Measurements from ENCODE around the gene SMYD5. TPM values are rescaled to one million over a fixed set of nuclear protein-coding genes. Genes with fewer than 3 reads are reported as not detected.

Gene SMYD5
- total RNA-seq, 1 experiment from 2014 or later: 47.0 TPM

GRCh38 chr2:73233154-73233931 lies 19.3 kb downstream of the SMYD5 start, which contains the start of gene PRADC1:
Gene PRADC1 (minus strand): TSS chr2:73233239. CDS start chr2:73233160, 79 bp downstream.
- peak; percentile 100 for DNase-seq (ENCODE audit: low read depth, low spot score)
- in situ Hi-C loops (cut with HindIII; ENCODE audit: low pct_unique_long_range_greater_than_20kb, low sequenced_read_pairs): no loop called here

- in situ Hi-C loops (cut with HindIII; ENCODE audit: low pct_unique_long_range_greater_than_20kb, low sequenced_read_pairs): no loop called here
- peak; percentile 94 for DNase-seq (ENCODE audit: low read depth, low spot score)
Measured at GRCh38 chr2:73233932-73234832, 20.1 kb downstream of the SMYD5 start, which contains the start of gene CCT7. Gene CCT7 (plus strand): TSS chr2:73234308. CDS start chr2:73234379, 71 bp downstream.

- in situ Hi-C loops (cut with HindIII; ENCODE audit: low pct_unique_long_range_greater_than_20kb, low sequenced_read_pairs): no loop called here
- no peak for DNase-seq (ENCODE audit: low read depth, low spot score)
Measured at GRCh38 chr2:73235315-73236028, 21.4 kb downstream of the SMYD5 start.

- DNase-seq (ENCODE audit: low read depth, low spot score): no peak
- in situ Hi-C loops (cut with HindIII; ENCODE audit: low pct_unique_long_range_greater_than_20kb, low sequenced_read_pairs): no loop called here
Measured at GRCh38 chr2:73237168-73237567, 23.1 kb downstream of the SMYD5 start.

- no peak for DNase-seq (ENCODE audit: low read depth, low spot score)
- in situ Hi-C loops (cut with HindIII; ENCODE audit: low pct_unique_long_range_greater_than_20kb, low sequenced_read_pairs): no loop called here
Measured at GRCh38 chr2:73238149-73238548, 24.1 kb downstream of the SMYD5 start.

GRCh38 chr2:73238976-73239375 lies 24.9 kb downstream of the SMYD5 start:
- no peak for DNase-seq (ENCODE audit: low read depth, low spot score)
- in situ Hi-C loops (cut with HindIII; ENCODE audit: low pct_unique_long_range_greater_than_20kb, low sequenced_read_pairs): no loop called here

GRCh38 chr2:73239776-73240175 lies 25.7 kb downstream of the SMYD5 start:
- in situ Hi-C loops (cut with HindIII; ENCODE audit: low pct_unique_long_range_greater_than_20kb, low sequenced_read_pairs): no loop called here
- no peak for DNase-seq (ENCODE audit: low read depth, low spot score)

- in situ Hi-C loops (cut with HindIII; ENCODE audit: low pct_unique_long_range_greater_than_20kb, low sequenced_read_pairs): no loop called here
- peak; percentile 45 for DNase-seq (ENCODE audit: low read depth, low spot score)
Measured at GRCh38 chr2:73243884-73244570, 30.0 kb downstream of the SMYD5 start.

GRCh38 chr2:73244580-73244979 lies 30.5 kb downstream of the SMYD5 start:
- no peak for DNase-seq (ENCODE audit: low read depth, low spot score)
- in situ Hi-C loops (cut with HindIII; ENCODE audit: low pct_unique_long_range_greater_than_20kb, low sequenced_read_pairs): no loop called here

GRCh38 chr2:73246850-73247249 lies 32.8 kb downstream of the SMYD5 start:
- DNase-seq (ENCODE audit: low read depth, low spot score): no peak
- in situ Hi-C loops (cut with HindIII; ENCODE audit: low pct_unique_long_range_greater_than_20kb, low sequenced_read_pairs): no loop called here

- no peak for DNase-seq (ENCODE audit: low read depth, low spot score)
- in situ Hi-C loops (cut with HindIII; ENCODE audit: low pct_unique_long_range_greater_than_20kb, low sequenced_read_pairs): no loop called here
Measured at GRCh38 chr2:73249636-73250035, 35.6 kb downstream of the SMYD5 start.

- in situ Hi-C loops (cut with HindIII; ENCODE audit: low pct_unique_long_range_greater_than_20kb, low sequenced_read_pairs): no loop called here
- DNase-seq (ENCODE audit: low read depth, low spot score): no peak
Measured at GRCh38 chr2:73250872-73251846, 37.1 kb downstream of the SMYD5 start.

GRCh38 chr2:73252238-73253027 lies 38.4 kb downstream of the SMYD5 start:
- no peak for DNase-seq (ENCODE audit: low read depth, low spot score)
- in situ Hi-C loops (cut with HindIII; ENCODE audit: low pct_unique_long_range_greater_than_20kb, low sequenced_read_pairs): no loop called here

GRCh38 chr2:73253400-73253799 lies 39.4 kb downstream of the SMYD5 start:
- DNase-seq (ENCODE audit: low read depth, low spot score): no peak
- in situ Hi-C loops (cut with HindIII; ENCODE audit: low pct_unique_long_range_greater_than_20kb, low sequenced_read_pairs): no loop called here

- in situ Hi-C loops (cut with HindIII; ENCODE audit: low pct_unique_long_range_greater_than_20kb, low sequenced_read_pairs): no loop called here
- DNase-seq (ENCODE audit: low read depth, low spot score): no peak
Measured at GRCh38 chr2:73253901-73254300, 39.9 kb downstream of the SMYD5 start.
